GM18951 (cell line): Measurements from ENCODE around the gene KRCC1.

Experiments
- POLR2A ChIP-seq: IDR thresholded peaks from 4 replicates; pipeline ENCODE4 v1.6.1; 2011; ENCODE audit warnings: mild to moderate bottlenecking; ENCODE audit not compliant: insufficient read length, insufficient read depth; ENCODE audit errors: extremely low read depth
- in situ Hi-C: fragments of 300-500 bp; cut with MboI; formaldehyde crosslinking; loops from one replicate; pipeline ENCODE4 v1.12.0; 2022; ENCODE audit warnings: low sequenced_read_pairs, mixed read lengths, inconsistent platforms; ENCODE audit not compliant: unreplicated experiment

Gene KRCC1

GRCh38 chr2:88087073-88087472 is 31.5 kb upstream of the KRCC1 start:
- TF ChIP-seq POLR2A = no peak
- in situ Hi-C loops = no loop called here

- in situ Hi-C loops = no loop called here
- no peak for TF ChIP-seq POLR2A
These were observed 30.8 kb upstream of the KRCC1 start for GRCh38 chr2:88086401-88086800.

- in situ Hi-C loops = no loop called here
These were observed 30.0 kb upstream of the KRCC1 start for GRCh38 chr2:88085602-88086001.

GRCh38 chr2:88085099-88085498 is 29.5 kb upstream of the KRCC1 start:
- in situ Hi-C loops = no loop called here
- no peak for TF ChIP-seq POLR2A

More at GRCh38 chr2:88085602-88086001, 30.0 kb upstream of the KRCC1 start:
- no peak for TF ChIP-seq POLR2A

- in situ Hi-C loops = no loop called here
These were observed 27.2 kb upstream of the KRCC1 start for GRCh38 chr2:88082781-88083180.

GRCh38 chr2:88081924-88082608 is 26.5 kb upstream of the KRCC1 start:
- in situ Hi-C loops = no loop called here
- TF ChIP-seq POLR2A = no peak

More at GRCh38 chr2:88082781-88083180, 27.2 kb upstream of the KRCC1 start:
- TF ChIP-seq POLR2A = no peak

- TF ChIP-seq POLR2A = no peak
- in situ Hi-C loops = no loop called here
These were observed 25.0 kb upstream of the KRCC1 start for GRCh38 chr2:88080545-88080944.

GRCh38 chr2:88078643-88079172 is 23.1 kb upstream of the KRCC1 start:
- TF ChIP-seq POLR2A = no peak
- in situ Hi-C loops = loop anchor here (10.0 kb wide), 1 partner anchor 76 kb away; no protein-coding TSS in a partner anchor

- TF ChIP-seq POLR2A = no peak
- in situ Hi-C loops = loop anchor here (10.0 kb wide), 1 partner anchor 78 kb away; no protein-coding TSS in a partner anchor
These were observed 21.5 kb upstream of the KRCC1 start for GRCh38 chr2:88077080-88077479.

- TF ChIP-seq POLR2A = no peak
- in situ Hi-C loops = loop anchor here (10.0 kb wide), 1 partner anchor 80 kb away; no protein-coding TSS in a partner anchor
These were observed 19.3 kb upstream of the KRCC1 start for GRCh38 chr2:88074854-88075292.

GRCh38 chr2:88074150-88074549 is 18.6 kb upstream of the KRCC1 start:
- TF ChIP-seq POLR2A = no peak
- in situ Hi-C loops = loop anchor here (10.0 kb wide), 1 partner anchor 81 kb away; no protein-coding TSS in a partner anchor

- no peak for TF ChIP-seq POLR2A
- in situ Hi-C loops = loop anchor here (10.0 kb wide), 1 partner anchor 83 kb away; no protein-coding TSS in a partner anchor
These were observed 15.8 kb upstream of the KRCC1 start for GRCh38 chr2:88071365-88071764.

GRCh38 chr2:88070055-88070454 is 14.5 kb upstream of the KRCC1 start:
- in situ Hi-C loops = loop anchor here (10.0 kb wide), 1 partner anchor 85 kb away; no protein-coding TSS in a partner anchor
- no peak for TF ChIP-seq POLR2A

- in situ Hi-C loops = no loop called here
These were observed 13.5 kb upstream of the KRCC1 start for GRCh38 chr2:88069117-88069516.

More at GRCh38 chr2:88069117-88069516, 13.5 kb upstream of the KRCC1 start:
- TF ChIP-seq POLR2A = no peak
